GM12891 (cell line): Measurements from ENCODE around the gene SLC18A3.

Experiments used
- POLR2A ChIP-seq: IDR thresholded peaks from 2 replicates; pipeline ENCODE4 v1.6.1; 2011; ENCODE audit warnings: low read depth, low read length, control low read depth
- POLR2AphosphoS5 ChIP-seq: IDR thresholded peaks from 2 replicates; pipeline ENCODE4 v1.6.1; 2011; ENCODE audit warnings: low read depth, low read length, control low read depth
- POU2F2 ChIP-seq: IDR thresholded peaks from 2 replicates; pipeline ENCODE4 v1.6.1; 2011; ENCODE audit warnings: low read depth, mild to moderate bottlenecking, control low read depth, low read length, moderate library complexity
- SPI1 ChIP-seq: IDR thresholded peaks from 2 replicates; pipeline ENCODE4 v1.6.1; 2011; ENCODE audit warnings: low read depth, low read length, control low read depth

DNA sequence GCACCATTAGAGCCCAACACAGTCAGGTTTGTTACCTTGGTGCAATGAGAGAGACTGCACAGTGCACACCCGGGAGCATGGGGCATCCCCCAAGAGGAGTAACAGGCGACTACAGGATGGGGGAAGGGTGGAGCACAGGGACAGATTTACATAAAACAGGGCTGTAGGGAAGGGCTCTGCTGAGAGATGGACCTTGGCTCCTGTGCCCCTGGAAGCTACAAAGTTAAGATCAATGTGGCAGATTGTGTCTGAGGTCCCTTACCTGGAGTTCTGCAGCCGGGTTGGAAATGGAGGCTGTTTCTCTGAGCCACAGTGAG, 13.7 kb upstream of the SLC18A3 start:
- TF ChIP-seq POLR2A (no peak), POU2F2 (no peak), SPI1 (no peak), POLR2AphosphoS5 (no peak)
